NCI-H526 treated with DMSO at 0.1 percent for 48 hours (cell line): ENCODE data around the gene CAMKV.
"Not testable (repeated sequence)": the region's sequence is repeated elsewhere in the genome, so short reads cannot be mapped to it uniquely, and the experiment has no call there.

Experiments
- DNase-seq: peaks from one replicate; lab custom pipeline; 2025; lab: John Stamatoyannopoulos, UW

CAMKV gene, protein sequence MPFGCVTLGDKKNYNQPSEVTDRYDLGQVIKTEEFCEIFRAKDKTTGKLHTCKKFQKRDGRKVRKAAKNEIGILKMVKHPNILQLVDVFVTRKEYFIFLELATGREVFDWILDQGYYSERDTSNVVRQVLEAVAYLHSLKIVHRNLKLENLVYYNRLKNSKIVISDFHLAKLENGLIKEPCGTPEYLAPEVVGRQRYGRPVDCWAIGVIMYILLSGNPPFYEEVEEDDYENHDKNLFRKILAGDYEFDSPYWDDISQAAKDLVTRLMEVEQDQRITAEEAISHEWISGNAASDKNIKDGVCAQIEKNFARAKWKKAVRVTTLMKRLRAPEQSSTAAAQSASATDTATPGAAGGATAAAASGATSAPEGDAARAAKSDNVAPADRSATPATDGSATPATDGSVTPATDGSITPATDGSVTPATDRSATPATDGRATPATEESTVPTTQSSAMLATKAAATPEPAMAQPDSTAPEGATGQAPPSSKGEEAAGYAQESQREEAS

DNA sequence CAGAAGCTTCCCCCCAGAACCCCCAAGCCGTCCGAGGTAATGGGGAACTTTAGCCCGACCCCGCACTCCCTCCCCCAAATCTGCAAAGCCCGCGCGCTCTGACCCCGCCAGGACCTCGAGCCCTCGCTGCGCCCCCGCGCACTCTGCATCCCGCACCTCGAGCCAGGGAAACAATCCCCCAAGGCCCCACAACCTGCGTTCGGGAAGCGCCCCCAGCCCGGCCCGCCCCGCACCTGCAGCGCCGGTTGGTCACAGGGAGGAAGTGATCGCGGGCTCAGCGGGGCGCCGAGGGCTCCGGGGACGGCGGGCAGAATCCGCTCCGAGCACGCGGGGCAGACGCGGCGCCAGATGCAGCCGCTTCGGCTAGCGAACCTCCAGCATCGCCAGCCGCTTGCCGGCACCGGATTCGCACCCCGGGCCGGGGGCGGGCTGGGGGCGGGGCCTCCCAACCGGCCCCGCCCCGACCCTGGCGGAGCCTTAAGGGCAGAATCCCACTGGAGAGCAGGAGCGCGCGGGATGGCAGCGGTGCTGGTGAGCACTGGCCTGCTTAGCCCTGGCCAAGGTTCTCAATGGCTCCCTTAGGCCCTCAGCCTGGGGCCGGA is at the start of gene CAMKV:
CAMKV (minus strand) TSS at position 382 of the 602 bp plus-strand sequence. CDS start 7,518 bp downstream, outside the sequence.
- no peak for DNase-seq

DNA sequence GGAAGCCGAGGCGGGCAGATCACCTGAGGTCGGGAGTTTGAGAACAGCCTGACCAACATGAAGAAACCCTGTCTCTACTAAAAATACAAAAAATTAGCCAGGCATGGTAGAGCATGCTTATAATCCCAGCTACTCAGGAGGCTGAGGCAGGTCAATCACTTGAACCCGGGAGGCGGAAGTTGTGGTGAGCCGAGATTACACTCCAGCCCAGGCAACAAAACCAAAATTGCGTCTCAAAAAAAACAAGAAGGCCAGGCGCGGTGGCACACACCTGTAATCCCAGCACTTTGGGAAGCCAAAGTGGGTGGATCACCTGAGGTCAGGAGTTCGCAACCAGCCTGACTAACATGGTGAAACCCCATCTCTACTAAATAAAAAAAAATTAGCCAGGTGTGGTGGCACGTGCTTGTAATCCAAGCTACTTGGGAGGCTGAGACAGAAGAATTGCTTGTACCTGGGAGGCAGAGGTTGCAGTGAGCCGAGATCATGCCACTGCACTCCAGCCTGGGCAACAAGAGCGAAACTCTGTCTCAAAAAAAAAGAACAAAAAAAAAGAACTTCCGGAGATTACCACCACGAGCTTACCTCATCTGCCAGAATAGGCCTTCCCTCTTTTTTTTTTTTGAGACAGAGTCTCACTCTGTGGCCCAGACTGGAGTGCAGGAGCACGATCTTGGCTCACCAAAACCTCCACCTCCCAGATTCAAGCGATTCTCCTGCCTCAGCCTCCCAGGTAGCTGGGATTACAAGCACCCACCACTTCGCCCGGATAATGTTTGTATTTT is 48.3 kb upstream of the CAMKV start:
- DNase-seq: not testable (repeated sequence)

DNA sequence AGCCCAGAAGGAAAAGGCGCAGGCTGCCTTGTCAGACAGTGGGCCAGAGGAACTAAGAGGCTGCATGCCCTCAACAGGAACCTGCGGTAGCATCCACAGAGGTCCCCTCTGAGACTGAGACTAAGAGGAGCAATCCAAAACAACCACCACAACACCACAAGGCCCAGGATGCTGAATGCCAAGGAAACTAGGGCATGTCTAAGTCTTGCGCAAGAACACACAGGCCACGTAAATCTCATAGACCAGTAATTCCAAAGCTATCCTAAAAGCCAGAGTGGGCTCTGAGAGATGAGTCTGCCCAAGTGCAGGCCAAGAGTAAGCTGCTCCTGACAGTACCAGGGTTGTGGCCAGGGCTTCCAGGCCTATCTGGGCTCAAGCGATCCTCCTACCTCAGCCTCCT is 47.0 kb upstream of the CAMKV start:
- DNase-seq: no peak

DNA sequence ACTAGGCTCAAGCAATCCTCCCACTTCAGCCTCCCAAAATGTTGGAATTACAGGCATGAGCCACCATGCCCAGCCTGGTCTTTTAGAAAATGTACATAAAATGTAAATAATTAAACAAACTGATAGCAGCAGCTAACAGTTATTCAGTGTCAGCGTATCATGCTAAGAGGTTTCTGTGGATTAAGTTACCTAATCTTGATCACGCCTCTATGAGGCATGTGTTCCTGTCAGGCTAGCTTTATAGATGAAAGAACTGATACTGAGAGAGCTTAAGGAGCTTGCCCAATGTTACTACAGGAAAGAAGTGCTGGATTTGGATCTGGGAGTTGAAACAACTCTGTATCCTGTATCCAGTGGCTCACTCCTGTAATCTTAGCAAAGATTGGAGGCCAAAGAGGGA is 45.2 kb upstream of the CAMKV start:
- no peak for DNase-seq

DNA sequence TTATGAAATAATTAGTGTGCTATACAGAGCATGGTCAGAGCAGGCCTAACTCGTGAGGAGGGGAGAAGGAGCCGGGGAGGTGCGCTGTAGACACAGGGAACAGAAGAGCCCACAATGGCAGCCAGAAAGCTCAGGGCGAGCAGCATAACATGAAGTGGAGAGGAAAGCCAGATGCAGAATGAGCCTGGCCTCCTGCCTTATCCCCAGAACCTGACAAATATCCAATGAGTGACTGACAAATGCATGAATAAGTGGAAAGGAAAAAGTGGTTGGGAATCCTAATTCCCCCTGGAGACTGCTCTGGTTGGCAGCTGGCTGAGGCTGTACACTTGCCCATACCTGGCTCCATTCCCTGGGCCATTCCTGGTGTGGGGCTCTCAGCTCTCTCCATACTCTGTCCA is 43.2 kb upstream of the CAMKV start:
- DNase-seq: no peak

DNA sequence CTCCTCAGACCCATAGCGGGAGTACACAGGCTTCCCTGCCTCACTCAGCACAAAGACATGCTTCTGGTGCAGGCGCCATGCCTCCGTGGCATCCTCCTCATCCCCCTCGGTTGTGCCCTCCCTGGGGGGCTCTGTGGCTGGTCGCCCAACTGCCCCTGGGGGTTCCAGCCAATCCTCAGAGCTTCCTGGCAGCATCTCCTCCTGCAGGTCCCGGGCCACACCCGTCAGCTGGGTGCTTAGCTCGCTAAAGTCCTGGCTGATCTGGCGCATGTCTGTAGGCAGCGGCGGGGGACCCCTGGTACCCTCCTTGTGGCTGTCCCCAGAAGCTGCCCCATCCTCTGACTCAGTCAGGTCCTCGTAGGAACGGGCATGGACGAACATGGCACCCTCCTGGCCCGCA is 41.9 kb upstream of the CAMKV start:
- DNase-seq: no peak

DNA sequence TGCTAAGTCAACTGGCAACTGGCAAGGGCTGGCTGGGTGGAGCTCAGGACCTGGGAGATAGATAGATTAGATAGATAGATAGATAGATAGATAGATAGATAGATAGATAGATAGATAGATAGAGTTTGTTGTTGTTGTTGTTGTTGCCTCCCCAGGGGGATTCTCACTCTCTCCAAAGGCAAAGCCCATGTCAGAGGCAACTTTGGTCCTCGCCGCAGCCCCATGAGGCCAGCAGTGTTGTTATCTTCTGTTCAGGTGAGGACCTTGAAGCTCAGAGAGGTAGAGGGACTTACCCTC is 41.4 kb upstream of the CAMKV start:
- no peak for DNase-seq

DNA sequence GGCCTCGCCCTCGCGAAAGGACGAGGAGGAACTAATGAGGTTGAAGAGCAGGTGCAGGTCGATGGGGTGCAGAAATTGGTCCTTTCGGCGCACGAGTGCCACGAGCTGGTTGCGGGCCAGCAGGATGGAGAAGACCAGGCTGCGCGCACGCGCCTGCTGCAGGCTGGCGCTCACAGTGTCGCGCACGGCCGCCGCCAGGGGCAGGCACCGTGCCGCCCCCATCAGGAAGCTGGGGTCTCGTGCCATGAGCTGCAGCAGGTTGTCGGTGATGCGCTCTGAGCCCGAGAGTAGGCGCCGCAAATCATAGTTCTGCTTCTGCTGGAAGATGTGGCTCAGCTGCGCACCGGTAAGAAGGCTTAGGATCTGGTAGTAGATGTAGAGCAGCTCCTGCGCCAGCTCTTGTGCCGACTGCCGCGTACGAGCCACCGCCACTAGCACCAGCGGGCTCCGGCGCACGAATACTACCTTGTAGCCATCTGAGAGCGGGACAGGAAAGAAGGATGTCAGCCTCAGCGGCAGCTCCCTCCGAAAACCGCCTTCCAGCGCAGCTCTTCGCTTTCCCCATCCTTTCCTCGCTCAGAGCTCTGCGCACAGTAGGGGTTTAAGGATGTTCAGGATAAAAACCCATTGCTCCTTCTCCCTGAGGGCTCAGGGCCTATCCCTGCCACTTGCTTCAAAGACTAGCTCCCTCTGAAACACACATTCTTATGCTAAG is 40.9 kb upstream of the CAMKV start:
- DNase-seq: no peak

DNA sequence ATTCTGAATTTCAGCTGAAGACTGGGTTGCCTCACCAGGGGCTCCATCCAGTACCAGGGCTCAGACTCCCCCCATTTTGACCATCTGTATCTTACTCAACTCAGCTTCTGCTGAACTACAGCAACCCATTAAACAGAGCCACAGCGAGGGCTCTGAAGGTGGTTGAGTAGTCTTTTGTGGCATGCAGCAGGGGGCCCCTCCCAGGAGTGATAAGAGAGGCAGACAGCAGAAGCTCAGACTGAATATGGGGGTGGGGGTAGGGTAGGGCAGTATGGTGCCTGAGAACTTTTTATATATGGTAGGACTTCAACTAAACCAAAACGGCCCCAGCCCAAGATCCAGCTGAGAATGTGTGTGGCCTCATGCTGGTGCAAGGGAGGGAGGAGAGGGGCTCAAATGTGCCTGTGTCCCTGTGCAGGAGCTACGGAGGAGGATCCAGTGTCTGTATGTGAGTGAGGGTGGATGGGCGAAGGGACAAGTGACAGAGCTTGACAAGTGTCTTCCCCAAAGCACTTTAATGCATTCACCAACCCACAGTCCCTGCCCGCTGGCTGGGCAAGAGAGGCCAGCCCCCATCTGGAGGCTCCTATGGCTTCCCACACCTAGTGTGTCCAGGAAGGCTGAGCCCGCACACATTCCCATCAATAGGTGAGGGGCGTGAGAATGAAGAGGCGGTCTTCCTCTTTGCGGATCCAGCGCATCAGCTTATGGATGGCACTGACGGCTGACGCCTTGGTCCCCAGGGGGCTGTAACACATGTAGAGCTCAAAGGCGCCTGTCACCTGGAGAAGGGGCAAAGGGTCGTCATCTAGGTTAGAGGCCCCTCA is 38.9 kb upstream of the CAMKV start:
- DNase-seq: no peak

DNA sequence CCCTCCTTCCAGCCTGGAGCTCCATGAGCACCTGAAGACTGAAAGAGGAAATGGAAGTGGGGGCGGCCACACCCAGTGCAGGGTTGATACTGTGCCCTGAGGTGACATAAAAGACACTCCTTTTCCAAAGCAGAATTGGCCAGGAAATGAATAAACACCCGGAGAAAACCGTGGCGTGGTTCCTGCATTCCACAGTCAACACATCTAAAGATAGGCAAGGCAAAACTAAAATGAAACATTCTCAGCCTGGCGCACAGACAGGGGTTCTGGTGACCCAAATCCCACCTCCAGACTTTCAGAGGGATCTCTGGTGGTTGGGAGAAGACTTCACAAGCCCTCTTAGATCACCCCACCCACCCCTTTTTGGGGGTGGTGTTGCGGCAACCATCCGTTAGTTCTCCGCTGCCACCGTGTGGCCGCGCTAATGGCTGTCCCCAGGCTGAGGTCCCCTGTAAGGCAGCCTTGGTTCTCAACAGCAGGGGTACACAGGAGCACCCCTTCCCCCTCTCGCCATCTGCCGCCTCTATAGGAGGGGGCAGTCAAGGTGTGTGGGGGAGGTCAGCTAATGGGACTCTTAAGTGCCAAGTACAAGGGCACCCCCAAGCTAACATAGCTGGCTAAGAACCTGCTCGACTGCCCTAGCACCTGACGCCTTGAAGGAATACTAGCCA is 36.5 kb upstream of the CAMKV start:
- no peak for DNase-seq

DNA sequence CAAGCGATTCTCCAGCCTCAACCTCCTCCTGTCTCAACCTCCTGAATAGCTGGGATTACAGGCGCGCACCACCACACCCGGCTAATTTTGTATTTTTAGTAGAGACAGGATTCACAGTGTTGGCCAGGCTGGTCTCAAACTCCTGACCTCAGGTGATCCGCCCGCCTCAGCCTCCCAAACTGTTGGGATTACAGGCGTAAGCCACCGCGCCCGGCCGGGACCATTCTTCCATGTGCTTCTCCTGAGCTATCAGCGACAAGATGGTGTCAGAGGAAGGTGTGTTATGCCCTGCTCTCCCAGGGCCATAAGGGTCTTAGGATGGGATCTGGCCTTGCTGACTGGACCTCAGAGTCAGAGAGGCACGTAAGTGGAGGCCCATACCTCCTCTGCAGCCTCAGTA is 34.7 kb upstream of the CAMKV start:
- not testable (repeated sequence) for DNase-seq

DNA sequence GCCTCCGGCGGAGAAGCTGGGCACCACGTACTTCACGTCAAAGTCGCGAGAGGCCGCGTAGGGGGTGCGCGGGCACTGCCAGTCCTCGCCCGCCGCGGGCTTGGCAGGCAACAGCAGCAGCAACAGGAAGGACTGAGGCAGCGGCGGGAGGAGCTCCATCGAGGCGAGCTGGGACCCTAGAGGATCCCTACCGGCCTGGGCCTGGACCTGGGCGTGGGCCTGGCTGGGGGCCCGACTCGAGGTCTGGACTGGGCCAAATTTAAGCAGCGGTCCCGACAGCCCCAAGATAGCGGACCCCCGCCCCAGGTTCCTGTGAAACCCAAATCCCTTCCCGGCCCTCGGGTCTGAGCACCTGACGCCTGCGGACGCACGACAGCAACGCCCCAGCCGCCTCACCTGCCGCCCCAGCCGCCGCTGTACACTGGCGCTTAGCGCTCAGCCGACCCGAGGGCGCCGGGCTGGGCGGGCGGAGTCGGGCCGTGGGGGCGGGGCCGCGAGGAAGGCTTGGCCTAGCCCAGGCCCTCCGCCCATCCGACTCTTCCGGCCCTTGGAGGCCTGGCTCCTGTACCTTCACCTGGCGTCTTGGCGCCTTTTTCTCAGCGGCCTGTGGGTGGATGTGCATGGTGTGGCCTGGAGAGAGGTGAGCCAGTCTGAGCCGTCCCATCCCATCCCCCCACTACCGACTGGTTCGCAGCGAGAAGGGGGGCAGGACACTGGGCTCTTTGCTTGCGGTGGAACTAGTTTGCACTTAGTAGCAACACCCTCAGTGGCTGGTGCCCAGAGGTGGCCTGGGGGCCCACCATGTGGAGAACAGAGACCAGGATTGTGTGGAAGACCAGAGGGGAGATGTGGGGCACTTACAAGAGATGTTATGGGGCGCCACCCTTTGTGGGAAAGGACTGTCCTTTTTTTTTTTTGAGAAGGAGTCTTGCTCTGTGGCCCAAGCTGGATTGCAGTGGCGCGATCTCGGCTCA is 34.0 kb upstream of the CAMKV start, which contains the start of gene MST1R:
MST1R (minus strand) TSS at position 423 of the 974 bp plus-strand sequence; CDS start at position 159, 264 bp downstream.
- peak; percentile 72 for DNase-seq

DNA sequence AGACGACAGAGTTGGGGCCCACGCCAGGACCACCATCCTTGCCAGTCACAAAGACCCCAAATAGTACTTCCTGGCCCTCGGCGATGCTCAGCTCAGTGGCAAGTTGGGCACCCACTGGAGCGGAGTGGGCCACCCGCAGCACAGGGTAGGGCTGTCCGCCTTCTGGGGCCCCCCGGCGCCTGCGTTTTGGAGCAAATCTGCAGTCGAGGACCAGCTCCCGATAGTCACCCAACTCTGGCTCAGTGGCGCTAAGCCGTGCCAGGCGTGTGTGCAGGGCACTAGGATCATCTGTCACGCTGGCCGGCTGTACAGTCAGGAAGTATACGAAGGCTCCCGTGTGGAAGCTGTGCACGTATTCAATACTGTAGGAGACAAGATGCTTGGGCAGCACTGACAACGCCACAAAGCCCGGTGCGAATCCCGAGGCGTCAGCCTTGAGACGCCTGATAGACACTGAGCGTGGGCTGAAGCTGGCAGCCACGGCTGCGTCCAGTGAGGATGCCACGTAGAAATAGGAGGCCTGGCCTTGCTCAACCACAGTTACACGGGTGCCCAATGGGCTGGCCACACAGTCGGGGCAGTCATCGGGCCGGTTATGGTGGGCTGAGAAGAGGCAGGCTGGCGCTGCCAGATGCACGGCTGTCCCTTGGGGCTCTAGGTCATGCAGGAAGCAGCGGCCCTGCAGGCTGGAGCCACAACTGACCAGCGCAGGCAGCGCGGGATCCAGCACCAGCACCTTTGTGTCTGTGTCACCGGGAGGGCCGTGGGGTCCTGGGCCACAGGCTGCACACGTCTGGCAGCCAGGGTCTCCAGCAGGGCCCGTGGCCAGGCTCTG is 33.0 kb upstream of the CAMKV start:
- no peak for DNase-seq

DNA sequence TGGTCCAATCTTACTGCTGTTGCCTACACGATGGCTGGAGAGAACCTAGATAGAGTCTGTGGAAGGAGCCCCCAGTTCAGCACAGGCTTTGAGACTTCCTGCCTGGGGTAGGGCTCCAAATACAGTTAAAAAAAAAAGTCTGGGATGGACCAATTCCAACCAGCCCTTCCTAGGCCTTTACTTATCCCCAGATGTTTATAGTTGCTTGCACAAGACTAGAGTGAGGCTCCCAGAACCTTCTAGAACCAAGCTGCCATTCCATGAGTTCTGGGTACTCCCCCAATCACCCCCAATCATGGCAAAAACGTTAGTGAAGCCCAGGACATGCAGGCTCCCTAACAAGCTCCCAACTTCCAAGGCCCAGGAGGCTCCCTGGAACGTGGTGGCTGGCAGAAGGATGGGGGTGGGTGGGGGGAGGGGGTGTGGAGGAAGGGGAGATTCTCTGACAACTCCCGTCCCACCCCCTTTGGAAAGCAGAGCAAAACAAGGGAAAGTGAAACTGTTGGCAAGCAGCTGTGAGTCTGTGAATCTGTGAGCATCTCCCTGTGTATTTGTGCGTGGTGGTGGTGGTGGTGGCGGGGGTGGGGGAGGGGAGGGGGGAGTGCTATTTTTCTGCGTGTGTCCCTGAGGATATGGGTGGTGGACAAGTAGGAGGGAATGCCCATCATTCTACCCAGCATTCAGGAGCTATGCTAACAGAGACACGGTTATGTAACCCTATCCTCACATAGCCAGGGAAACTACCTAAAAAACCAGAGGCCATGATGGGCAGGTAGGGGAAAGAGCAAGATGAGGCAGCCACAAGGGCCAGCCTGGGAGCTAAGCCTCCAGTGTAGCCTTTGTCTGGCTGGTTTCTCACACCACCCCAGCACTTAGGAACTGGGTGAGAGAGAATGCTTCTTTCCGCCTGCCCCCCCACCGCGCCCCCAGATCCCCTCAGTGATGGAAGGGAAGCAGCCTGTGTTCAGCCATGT is 31.9 kb upstream of the CAMKV start:
- no peak for DNase-seq

DNA sequence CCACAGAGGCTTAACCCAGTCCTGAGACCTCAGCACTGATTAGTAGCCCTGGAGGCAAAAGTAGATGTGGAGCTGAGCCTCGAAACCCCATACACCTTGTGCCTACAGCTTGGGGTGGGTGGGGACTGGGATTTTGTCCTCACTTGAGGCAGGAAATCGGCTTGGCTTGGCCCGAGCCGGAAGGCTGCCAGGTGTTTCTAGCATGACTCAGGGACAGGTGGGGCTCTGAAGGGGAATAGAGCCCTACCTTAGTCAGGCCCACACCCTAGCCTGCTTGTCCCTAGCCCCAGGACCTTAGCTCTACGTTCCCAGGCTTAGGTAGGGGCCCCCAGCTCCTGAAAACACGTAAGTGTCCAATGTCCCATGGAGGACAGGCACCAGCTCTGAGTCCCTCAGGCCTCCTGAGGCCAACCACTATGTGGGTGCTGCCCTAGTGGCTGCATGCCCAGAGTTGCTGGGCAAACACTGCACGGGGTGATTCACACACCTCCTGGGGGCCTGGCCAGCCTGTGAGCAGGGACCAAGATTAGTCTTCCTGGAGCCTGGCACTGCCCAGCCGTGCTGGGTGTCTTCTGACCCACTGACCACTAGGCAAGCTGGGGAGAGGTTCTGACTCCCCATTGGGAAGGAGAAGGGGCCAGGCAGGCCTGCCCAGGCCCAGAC is 30.9 kb upstream of the CAMKV start:
- DNase-seq: no peak

DNA sequence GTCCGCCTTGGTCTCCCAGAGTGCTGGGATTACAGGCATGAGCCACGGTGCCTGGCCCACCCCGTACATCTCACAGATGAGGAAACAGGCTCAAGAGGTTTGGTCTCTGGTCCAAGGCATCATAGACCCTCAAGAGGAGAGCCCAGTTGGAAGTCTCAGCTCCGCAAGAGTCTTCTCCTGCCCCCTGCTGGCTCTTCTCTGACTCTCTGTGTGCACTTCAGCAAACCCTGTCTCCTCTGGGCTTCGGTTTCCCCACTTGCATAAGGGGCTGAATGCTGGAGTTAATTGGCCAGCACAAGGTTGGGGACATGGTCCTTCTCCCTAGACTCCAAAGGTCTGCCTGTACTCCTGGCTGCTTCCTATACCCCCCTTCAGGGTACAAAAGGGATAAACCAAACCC is 30.1 kb upstream of the CAMKV start:
- DNase-seq: no peak

DNA sequence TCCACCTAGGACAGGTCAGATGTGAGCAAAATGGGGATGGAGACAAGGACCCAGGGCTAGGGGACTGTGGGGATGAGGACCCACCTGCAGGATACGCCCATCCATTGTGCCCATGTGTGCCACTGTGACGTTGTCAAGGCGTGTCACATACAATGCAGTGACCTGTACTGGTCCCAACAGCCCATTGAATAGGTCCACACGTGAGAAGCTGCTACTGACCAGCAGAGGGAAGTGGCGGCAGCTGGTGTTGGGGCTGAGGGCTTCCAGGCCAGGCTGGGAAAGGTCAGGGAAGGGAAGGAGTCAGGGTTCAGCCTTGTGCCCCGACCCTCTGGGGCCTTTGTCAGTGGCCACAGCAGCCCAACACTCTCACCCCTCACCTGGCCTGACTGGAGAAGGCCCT is 29.3 kb upstream of the CAMKV start:
- DNase-seq: no peak
